Measurements from ENCODE around the gene VIPR2.

DNA sequence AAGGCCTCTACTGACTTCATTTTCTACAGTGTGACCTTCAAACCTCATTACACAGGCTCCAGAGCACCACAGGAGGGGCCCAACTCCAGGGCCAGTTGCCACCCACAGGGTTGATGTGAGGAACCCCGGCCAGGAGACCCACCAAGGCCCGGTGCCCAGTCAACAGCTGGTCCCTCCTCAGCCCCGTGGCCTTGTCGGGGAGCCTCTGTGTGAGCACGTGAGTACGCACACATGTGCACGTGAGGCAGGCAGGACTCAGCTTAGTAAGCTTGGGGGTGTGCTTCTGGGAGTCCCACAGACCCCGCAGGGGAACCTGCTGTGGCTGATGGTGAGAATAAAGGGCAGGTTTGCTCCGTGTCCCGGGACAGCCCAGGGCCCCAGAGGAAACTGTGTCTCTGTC, 104.5 kb downstream of the VIPR2 start:
- no peak for TF ChIP-seq POLR2AphosphoS5 (IDR thresholded peaks at IDR 0.05)
- TF ChIP-seq, protein P1, sequence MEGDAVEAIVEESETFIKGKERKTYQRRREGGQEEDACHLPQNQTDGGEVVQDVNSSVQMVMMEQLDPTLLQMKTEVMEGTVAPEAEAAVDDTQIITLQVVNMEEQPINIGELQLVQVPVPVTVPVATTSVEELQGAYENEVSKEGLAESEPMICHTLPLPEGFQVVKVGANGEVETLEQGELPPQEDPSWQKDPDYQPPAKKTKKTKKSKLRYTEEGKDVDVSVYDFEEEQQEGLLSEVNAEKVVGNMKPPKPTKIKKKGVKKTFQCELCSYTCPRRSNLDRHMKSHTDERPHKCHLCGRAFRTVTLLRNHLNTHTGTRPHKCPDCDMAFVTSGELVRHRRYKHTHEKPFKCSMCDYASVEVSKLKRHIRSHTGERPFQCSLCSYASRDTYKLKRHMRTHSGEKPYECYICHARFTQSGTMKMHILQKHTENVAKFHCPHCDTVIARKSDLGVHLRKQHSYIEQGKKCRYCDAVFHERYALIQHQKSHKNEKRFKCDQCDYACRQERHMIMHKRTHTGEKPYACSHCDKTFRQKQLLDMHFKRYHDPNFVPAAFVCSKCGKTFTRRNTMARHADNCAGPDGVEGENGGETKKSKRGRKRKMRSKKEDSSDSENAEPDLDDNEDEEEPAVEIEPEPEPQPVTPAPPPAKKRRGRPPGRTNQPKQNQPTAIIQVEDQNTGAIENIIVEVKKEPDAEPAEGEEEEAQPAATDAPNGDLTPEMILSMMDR (IDR thresholded peaks at IDR 0.05): no peak
- no peak for TF ChIP-seq EP300 (IDR thresholded peaks at IDR 0.05)
- TF ChIP-seq POLR2A (IDR thresholded peaks at IDR 0.05; ENCODE audit: low read depth): no peak
